ENCODE data around the gene CTSS.
A peak's percentile ranks its signal among the peaks of the same experiment; 100 is the strongest.
"Not testable (repeated sequence)": the region's sequence is repeated elsewhere in the genome, so short reads cannot be mapped to it uniquely, and the experiment has no call there.

Gene CTSS

DNA sequence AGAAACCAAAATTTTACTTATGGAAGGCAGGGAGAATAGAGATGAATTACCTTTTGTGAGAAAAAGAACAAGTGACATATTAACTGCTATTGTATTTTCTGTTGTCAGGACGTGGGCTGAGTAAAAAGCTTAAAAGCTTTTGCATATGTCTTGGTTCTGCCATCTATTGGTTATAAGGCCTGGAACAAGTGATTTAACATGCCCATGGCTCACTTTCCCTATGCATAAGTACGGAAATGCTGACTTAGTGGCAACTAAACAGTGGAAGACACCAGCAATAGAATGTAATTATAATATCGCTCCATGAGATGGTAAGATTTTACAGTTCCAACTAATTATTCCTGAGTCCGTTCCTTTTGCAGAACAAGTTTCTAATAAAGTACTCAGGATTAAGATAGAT lies 6.7 kb upstream of the CTSS start:
- no peak for DNase-seq

DNA sequence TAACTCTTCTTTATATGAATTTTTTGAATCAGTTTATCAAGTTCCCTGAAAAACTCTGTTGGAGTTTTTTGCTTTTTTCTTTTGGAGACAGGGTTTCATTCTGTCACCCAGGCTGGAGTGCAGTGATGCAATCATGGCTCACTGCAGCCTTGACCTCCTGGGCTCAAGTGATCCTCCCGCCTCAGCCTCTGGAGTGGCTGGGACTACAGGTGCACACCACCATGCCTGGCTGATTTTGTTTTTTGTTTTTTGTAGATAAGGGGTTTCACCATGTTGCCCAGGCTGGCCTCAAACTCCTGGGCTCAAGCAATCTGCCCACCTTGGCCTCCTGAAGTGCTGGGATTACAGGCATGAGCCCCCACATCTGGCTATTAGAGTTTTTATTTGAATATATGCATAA lies 2.1 kb upstream of the CTSS start:
- DNase-seq, result not testable (repeated sequence)

DNA sequence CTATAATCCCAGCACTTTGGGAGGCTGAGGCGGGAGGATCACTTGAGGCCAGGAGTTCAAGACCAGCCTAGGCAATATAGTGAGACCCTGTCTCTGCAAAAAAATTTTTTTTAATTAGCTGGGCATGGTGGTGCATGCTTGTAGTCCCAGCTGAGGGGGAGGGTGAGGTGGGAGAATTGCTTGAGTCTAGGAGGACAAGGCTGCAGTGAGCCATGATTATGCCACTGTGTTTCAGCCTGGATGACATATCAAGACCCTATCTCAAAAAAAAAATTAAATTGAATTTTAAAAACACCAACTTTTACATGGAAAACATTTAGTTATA lies 361 bp upstream of the CTSS start:
- DNase-seq, result not testable (repeated sequence)

DNA sequence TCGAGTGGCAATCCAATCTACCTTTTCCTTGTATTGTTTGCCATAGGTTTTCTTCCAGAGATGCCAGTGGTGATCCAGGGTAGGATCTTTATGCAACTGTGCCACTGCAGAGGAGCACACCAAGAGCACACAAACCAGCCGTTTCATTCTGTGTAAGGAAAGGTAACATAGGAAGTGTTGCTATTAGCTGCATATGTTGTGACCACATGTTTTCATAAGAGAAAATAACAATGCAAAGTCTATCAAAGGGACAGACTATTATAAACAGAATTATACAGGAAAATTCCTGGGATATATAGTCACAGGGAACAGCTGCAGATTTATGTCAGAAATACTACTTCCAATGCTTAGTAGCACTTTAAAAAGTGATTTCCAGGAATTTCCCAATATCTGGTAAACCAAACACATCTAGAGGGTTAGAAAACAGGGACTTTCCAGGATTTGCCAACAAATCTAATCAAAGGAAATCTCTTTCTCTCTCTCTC lies 919 bp downstream of the CTSS start:
- no peak for DNase-seq

DNA sequence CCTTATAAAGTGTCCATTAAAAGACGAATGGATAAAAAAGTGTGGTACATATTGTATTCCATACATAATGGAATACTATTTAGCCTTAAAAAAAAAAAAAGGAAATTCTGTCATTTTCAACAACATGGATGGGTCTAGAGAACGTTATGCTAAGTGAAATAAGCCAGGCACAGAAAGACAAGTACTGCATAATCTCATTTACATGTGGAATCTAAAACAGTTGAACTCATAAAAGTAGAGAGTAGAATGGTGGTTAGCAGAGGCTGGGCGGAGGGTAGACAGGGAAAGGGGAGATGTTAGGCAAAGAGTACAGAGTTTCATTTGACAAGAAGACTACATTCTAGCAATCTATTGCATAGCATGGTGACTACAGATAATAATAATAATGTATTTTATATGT lies 2.6 kb downstream of the CTSS start:
- no peak for DNase-seq

DNA sequence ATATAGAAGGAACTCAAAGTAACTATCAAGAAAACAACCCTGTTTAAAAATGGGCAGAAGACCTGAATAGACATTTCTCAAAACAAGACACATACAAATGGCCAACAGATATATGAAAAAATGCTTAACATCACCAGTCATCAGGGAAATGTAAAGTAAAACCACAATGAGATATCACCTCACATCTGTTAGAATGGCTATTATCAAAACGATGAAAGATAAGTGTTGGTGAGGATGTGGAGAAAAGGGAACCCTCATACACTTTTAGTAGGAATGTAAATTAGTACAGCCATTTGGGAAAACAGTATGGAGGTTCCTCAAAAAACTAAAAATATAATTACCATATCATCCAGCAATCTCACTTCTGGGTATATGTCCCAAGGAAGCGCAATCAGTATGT lies 3.0 kb downstream of the CTSS start:
- DNase-seq, result no peak

DNA sequence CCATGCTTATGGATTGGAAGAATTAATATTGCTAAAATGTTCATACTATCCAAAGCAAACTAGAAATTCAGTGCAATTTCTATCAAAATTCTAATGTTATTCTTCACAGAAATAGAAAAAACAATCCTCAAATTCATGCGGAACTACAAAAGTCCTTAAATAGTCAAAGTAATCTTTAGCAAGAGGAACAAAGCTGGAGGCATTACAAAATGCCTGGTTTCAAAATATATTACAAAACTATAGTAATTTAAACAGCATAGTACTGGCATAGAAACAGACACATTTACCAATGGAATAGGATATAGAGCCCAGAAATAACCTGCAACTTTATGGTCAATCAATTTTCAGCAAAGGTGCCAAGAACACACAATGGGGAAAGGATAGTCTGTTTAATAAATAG lies 3.8 kb downstream of the CTSS start:
- no peak for DNase-seq

DNA sequence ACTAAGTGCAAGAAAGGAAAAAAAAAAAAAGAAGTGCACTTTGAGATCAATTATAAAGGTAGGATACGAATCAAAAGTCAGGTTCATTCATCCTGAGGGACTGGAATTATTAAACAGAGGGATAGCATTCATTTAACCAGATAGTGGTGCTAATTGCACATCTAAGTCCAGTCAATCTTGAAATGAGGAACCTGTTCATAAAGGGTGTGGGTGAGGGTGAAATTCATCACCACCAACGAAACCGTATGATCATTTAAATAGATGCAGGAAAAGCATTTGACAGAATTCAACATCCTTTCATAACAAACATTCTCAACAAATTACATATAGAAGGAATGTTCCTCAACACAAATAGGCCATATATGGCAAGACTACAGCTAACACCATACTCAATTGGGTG lies 5.6 kb downstream of the CTSS start:
- no peak for DNase-seq

DNA sequence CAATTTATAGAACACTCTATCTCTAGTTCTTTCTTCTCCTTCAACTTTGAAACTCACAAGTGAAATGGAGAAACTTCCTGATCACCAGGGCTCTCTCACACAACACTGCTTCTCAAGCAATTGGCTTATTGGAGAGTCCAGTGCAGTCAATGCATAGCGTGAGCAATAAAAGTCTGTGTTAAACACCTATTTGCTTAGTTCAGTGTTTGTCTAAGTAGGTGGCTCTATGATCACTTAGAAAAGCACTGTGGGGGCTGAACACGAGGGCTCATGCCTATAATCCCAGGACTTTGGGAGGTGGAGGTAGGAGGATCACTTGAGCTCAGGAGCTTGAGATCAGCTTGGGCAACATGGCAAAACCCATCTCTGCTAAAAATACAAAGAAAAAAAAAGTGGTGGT lies 12.2 kb downstream of the CTSS start:
- DNase-seq, result no peak

DNA sequence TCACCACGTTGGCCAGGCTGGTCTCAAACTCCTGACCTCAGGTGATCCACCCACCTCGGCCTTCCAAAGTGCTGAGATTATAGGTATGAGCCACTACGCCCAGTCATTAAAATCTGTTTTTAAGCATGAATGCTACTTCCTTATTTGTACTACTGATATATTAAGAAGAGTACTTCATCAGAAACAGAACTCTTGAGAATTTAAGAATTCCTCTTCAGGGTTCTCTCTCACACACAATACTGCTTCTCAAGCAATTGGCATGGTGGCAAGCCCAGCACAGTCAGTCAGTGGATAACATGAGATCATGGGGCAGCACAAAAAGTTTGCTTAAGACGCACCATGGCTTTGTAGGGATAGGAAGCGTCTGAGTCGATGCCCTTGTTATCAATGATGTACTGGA lies 14.1 kb downstream of the CTSS start:
- DNase-seq, result no peak

DNA sequence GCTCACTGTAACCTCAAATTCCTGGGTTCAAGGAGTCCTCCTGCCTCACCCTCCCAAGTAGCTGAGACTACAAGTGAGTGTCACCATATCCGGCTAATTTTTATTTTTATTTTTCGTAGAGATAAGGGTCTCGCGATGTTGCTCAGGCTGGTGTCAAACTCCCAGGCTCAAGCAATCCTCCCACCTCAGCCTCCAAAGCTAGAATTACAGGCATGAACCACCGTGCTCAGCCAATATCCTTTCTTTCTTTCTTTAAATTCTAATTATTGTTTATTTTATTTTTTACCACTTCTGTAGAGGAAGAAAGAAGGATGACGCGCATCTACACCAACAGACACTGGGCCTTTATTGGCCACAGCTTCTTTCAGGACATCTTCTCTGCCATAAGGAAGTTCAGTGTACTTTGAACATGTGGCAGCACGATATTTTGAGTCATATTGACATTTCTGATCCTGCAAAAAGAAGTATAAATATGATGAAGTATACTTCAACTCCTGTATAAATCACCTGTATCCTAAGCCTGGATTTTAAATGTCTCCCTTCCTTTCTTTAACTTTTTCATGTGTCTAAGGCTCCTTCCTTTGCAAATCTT lies 15.8 kb downstream of the CTSS start:
- no peak for DNase-seq

DNA sequence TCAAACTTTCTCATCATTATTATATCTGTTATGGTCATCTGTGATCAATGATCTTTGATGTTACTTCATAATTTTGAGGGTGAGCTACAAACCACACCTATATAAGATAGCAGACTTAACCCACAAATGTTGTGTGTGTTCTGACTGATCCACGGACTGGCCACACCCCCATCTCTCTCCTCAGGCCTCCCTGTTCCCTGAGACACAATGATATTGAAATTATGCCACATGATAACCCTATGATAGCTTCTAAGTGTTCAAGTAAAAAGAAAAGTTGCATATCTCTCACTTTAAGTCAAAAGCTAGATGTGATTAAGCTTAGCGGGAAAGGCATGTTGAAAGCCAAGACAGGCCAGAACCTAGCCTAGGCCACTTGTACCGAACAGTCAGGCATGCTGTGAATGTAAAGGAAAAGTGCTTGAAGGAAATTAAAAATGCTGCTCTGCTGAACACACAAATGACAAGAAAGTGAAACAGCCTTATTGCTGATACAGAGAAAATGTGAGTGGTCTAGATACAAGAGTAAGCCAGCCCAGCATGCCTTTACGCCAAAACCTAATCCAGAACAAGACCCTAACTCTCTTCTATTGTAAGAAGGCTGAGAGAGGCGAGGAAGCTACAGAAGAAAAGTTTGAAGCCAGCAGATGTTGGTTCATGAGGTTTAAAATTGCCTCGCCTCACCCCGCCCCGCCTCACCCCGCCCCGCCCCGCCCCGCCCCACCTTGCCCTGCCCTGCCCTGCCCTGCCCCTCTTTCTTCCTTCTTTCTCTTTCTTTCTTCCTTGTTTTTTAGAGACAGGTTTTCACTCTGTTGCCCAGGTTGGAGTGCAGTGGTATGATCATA lies 16.5 kb downstream of the CTSS start:
- no peak for DNase-seq

DNA sequence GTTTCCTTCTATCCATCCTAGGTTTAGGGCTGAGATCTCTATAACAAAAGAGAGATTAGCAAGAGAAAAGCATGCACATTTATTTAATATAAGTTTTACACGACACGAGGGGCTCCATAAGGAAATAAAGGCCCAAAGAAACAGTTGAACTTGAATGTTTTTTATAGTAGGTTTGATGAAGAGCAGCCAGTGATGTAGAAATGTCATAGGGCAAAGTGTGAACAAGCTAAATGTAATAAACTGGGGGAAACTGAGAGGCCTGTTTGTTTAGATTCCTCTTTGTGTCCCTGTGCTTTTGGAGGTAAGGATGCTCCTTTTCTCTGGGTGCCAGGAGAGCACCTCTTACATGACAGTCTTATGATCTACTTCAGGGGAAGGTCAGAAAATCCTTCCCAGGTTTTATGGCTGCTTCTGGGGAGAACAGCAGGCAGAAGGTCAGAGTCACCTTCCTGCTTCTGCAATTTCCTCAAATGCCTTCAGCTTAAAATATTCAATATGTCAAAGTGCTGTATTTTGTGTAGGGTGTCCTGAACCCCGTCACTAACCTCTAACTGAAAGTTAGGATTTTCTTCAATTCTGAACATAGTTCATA lies 35.4 kb downstream of the CTSS start:
- no peak for DNase-seq

DNA sequence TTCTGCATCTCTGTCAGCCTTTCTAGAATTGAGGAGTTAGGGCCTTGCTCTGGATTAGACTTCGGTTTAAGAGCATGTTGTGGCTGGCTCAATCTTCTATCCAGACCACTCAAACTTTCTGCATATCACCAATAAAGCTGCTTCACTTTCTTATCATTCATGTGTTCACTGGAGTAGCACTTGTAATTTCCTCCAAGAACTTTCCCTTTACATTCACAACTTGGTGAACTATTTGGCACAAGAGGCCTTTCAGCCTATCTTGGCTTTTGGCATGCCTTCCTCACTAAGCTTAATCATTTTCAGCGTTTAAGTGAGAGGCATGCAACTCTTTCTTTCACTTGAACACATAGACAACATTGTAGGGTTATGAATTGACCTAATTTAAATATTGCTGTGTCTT lies 41.2 kb downstream of the CTSS start:
- no peak for DNase-seq

DNA sequence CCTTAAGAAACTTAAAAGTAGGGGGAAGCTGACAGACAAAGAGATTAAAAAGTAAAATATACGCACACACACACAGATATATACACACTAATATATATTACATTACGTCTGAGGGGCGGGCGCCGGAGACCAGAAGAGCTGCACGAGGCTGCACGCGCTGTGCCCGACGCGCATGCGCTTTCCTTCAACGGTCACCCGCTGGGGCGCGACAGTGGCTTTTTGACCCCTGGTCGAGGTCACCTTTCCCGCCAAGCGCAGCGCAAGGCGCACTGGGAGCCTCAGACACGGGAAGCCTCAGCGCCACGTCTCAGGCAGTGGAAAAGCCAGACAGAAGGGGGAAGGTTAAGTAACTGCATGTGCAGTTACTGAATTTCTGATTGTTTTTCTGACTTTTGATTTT lies 44.9 kb downstream of the CTSS start, which contains the start of gene HORMAD1:
Gene HORMAD1, minus strand, starts transcription at position 193 of the 400 bp plus-strand sequence. CDS start 1,390 bp downstream, outside the sequence.
- DNase-seq, result no peak

DNA sequence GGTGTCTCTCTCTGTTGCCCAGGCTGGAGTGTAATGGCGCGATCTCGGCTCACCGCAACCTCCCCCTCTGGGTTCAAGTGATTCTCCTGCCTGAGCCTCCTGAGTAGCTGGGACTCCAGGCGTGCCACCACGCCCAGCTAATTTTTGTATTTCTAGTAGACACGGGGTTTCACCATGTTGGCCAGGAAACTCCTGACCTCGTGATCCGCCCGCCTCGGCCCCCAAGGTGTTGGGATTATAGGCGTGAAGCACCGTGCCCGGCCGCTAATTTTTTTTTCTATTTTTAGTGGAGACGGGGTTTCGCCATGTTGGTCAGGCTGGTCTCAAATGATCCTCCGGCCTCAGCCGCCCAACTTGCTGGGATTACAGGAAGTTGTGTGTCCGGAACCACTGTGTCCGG lies 45.5 kb downstream of the CTSS start:
- DNase-seq, result no peak

DNA sequence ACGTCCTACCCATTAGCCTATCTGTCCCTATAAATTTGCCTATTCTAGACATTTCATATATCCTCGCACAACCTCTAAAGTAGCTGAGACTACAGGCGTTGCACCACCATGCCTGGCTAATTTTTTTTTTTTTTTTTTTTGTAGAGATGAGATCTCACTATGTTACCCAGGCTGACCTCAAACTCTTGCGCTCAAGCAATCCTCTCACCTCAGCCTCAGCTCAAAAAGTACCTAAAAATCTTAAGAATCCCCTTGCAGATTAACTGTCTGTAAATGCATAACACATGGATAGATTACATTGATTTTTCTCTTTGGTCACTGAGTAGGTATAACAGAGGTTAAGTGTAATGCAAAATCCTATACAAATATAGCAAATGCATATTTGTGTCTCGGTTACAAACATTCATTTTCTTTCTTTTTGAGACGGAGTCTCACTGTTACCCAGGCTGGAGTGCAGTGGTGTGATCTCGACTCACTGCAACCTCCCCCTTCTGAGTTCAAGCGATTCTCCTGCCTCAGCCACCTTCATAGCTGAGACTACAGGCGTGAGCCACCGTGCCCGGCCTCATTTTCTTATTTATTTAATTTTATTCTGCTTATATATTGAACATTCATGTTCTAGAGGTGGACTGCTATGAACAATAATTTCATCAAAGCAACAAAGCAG lies 47.2 kb downstream of the CTSS start:
- no peak for DNase-seq

DNA sequence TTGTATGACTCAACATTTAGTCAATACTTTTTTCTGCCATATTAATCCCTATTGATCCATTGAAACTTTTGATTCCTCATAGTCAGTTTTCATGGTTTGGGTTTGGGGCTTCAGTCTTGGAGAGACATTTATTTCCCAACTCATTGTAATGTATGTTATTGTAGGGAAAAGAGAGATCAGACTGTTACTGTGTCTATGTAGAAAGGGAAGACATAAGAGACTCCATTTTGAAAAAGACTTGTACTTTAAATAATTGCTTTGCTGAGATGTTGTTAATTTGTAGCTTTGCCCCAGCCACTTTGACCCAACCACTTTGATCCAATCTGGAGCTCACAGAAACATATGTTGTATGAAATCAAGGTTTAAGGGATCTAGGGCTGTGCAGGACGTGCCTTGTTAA lies 56.5 kb downstream of the CTSS start:
- not testable (repeated sequence) for DNase-seq

DNA sequence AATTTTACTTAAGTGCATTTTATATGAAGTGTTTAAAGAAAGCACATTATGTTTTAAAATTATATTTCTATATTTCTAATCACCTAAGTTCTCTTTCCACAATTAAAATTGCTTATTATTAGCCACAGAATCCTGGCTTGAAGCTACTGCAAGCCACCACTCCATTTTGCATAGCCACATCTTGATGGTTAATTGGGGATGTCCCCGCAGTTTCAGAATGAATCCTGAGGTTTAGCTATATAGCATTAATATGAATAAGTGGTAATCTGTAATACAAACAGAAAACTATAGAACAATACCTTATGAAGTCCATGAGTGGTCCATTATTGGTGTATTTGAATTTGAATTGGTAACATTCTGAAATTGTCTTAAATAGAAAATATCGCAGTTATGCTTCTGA lies 57.0 kb downstream of the CTSS start:
- no peak for DNase-seq

DNA sequence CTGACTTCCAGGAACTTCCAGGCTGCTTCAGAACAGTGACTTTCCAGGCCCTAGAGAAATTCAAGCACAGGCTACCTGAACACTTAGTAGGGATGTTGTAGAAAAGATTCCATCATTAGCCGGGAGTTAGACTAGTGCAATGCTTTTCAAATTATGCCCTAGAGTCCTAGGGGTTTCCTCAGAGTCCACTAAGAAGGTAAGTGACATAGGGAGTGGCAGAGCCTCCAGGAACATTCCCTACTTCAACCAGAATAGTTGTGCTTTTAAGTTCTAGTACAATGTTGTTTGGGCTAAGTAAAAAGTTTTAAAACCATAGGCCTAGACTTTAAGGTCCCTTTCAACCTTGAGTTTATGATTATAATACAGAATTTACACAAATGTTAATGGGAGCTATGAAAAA lies 59.5 kb downstream of the CTSS start:
- no peak for DNase-seq

DNA sequence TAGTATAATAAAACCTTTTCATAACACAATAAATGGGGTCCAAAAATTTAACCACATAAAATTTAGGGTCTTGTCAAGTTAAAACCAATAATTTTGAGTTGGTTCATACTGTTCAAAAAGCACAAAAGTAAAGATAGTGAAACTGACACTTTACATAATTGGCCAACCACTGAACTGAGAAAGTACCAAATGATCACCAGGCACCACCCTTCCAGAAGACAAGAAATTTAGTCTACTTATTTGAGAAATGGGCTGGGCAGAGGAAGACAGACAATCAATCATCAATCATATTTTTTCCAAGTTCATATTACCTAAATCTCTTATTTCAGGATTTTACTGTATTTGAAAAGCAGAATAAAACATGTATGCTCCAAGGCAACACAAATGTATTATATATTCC lies 62.2 kb downstream of the CTSS start:
- DNase-seq, result no peak

DNA sequence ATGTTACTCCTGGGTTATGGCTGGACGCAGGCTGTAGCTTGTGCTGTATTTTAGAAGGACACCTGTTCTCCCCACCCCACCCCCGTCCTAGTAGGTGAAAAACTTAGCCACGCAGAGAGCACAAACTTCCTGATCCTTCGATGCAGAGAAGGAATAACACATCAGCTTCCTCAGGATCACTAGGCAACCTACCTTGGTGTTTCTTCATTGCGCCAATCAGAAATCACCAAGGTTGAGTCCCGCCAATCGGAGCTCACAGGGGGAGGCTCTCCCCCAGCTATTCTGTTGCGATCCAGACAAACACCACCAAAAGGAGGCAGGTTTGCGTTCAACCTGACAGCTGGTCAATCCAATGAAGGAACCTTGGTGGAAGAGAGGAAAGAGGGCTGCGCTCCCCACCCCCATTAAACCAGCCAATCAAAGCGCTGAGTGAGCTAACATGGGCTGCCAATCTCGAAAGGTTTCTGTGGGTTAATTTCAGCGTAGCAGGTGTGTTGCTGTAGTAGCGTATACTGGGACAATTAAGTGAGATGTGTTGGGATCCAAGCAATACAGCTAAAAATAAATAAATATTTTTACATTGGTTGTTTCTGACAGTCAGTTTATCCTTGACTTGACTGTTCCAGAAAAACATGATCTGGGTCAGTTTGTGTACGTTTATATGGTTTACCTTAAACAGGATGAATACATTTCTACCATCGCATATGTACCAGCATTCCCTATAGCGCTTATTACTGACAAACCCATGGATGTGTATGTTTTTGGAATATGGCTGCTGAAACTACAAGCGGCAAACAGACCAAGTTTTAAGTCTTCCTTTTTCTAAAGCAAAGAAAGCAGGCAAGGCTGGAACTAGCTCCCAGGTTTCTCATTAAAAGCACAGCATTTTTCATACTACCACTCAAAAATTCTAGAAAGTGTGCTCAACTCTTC lies 68.3 kb downstream of the CTSS start, which contains the start of gene GOLPH3L:
Gene GOLPH3L, minus strand, starts transcription at position 160 of the 933 bp plus-strand sequence. CDS start 2,316 bp downstream, outside the sequence.
- peak; percentile 100 for DNase-seq

Measured in NCI-H1694 treated with DMSO at 0.1 percent for 48 hours (cell line).